Thyroid gland (tissue), 4 donors: Measurements from ENCODE around the gene TIAM1.

Source experiments
- POLR2A ChIP-seq, 2 donors: fragments of 450-650 bp; IDR thresholded peaks; one replicate each; pipeline ENCODE4 v1.6.1; 2017; ENCODE audit warnings: antibody characterized with exemption in 2 of 2, mild to moderate bottlenecking in 2 of 2, moderate library complexity in 1 of 2
- TF ChIP-seq, protein P1 (sequence below), 6 experiments: fragments of 200-600 bp in 3 of 6; fragments of 450-650 bp in 3 of 6; sonication (generic) in 3 of 6; IDR thresholded peaks; one replicate each; pipeline ENCODE4 v1.5.1; 2016 to 2019; ENCODE audit warnings: antibody characterized with exemption in 6 of 6, mild to moderate bottlenecking in 2 of 6, inconsistent platforms in 1 of 6, moderate library complexity in 1 of 6

- TF ChIP-seq, protein P1, sequence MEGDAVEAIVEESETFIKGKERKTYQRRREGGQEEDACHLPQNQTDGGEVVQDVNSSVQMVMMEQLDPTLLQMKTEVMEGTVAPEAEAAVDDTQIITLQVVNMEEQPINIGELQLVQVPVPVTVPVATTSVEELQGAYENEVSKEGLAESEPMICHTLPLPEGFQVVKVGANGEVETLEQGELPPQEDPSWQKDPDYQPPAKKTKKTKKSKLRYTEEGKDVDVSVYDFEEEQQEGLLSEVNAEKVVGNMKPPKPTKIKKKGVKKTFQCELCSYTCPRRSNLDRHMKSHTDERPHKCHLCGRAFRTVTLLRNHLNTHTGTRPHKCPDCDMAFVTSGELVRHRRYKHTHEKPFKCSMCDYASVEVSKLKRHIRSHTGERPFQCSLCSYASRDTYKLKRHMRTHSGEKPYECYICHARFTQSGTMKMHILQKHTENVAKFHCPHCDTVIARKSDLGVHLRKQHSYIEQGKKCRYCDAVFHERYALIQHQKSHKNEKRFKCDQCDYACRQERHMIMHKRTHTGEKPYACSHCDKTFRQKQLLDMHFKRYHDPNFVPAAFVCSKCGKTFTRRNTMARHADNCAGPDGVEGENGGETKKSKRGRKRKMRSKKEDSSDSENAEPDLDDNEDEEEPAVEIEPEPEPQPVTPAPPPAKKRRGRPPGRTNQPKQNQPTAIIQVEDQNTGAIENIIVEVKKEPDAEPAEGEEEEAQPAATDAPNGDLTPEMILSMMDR (IDR thresholded peaks at IDR 0.05): no peak
- no peak for TF ChIP-seq POLR2A (IDR thresholded peaks at IDR 0.05)
These were observed 23.7 kb upstream of the TIAM1 start for GRCh38 chr21:31367801-31368200.
